ENCODE measurements around the gene EN2.

- TF ChIP-seq CTCF (IDR thresholded peaks at IDR 0.05) (no peak), POLR2A (IDR thresholded peaks at IDR 0.05) (no peak), POLR2AphosphoS5 (IDR thresholded peaks at IDR 0.05) (no peak)
These were observed 13.8 kb downstream of the EN2 start for GRCh38 chr7:155471718-155472117.

All from transverse colon (tissue), 4 donors.